ENCODE data around the gene HSH2D.

Gene HSH2D

DNA sequence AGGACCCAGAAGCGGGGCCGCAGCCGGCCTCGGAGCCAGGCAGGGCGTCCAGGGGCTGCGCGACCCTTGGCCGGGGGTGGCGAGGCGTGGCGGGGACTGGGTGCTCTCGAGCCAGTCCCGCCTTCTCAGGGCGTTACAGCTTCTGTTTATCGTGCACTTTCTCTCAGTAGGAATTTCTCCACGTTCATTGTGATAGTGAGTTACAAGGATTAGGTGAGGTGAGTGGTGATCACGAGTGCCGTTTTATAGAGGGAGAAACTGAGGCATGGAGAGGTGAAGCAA, 54.8 kb downstream of the HSH2D start:
- DNase-seq = no peak

- no peak for DNase-seq
Observed at GRCh38 chr19:16199275-16199932, 55.9 kb downstream of the HSH2D start.

DNA sequence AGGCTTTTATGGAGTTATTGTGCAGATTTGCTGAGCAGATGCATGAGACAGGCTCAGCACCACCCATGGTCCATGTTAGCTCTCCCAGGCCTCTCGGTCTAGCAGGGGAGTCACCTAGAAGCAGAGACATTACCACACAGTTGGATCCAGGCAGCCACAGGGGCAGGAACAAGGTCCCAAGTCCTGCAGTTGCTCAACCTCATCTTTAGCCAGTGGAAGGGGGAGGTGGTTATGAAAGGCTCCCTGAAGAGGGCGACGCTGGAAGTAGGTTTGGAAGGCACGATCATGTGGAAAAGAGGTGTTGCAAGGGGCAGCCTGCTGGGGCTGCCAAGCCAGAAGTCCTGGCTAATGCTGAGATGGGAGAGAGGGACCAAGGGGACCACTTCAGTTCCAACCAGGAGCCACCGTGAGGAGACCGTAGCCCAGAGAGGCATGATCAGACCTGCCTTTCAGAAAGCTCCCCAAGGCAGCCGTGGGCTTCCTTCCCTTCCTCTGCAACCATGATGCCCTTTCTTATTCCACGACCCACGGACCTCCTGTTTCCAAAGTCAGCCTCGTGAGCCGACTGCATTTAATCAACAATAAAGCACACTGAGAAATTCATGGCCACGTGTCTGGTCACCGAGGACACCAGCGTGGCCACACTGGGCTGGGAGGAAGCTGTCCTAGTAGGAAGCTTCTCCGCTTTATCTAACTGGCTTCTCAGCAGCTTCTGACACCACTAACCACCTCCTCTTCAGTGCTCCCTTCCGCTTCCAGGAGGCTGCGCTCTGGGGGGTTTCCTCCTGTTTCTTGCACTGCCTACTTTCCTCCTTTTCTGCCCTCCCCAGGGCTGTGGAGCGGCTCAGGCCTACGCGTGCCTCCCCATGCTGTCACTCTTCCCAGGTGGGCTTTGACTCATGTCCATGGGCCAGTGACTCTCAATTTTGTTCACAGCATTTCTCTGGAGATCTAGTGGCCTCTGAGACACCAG, 56.8 kb downstream of the HSH2D start:
- DNase-seq = no peak

GRCh38 chr19:16201011-16201391, 57.5 kb downstream of the HSH2D start:
- no peak for DNase-seq

DNA sequence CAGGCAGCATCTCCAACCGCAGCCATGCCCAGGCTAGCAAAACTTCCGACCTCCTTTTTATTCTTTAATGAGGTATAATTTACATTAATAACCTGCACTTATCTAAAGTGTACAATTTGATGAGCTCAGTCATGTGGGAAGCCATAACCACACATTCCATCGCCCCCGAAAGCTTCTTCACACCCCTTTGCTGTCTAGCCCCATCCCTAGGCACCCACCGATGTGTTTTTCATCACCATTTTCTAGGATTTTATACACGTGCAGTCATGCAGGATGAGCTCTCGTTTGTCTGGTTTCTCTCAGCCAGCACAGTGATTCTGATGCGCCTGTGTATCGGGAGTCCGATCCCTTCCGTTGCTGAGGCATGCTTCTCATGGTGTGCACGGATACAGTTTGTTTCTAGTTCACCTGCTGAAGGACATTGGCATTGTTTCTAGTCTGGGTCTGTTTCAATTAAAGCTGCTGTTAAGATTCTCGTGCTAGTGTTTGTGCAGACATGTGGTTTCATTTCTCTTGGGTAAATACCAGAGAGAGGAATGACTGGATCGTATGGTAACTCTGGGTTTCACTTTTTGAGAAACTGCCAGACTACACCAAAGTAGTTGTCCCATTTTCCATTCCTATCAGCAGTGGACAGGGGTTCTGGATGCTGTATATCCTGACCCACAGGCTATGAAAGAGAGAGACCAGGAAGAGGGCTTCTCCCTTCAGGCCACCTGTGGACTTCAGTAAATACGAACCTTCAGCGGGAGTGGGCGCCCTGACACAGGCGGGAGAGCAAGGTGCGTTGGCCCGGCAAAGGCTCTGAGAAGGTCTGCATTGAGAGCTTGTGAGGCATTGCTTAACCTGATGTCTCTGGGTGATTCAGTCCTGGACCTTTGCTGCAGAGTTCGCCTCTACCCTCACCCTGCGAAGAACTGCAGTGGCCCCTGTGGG, 59.1 kb downstream of the HSH2D start:
- DNase-seq = no peak

DNA sequence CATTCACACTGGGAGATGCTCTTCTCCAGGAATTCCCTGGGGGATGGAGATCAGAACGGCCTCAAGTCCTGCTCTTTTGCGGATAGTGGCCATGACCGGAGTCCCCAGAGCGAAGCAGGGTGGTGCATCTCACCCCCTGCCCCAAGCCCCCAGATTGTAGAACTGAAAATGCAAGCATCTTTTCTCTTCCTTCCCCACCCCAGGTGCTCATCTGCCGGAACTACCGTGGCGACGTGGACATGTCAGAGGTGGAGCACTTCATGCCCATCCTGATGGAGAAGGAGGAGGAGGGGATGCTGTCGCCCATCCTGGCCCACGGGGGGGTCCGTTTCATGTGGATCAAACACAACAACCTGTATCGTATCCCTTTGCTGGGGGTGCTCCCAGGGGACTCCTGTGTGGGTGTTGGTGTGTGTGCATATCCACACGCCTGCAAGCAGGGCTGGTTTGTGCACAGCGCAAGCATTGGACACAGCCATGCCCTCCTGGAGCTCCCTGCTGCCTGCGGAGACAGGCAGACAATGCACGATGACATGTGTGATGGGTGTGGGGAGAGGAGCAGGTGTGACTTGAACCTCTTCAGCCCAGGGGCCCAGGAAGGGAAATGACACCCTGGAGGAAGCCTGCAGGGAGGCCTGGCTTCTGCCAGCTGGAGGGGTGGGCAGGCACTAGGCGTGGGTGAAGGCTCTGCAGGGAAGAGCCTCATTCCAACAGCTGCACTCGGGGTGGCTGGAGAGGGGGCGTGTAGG, 59.9 kb downstream of the HSH2D start:
- DNase-seq = no peak

- no peak for DNase-seq
Observed at GRCh38 chr19:16204005-16204294, 60.5 kb downstream of the HSH2D start.

DNA sequence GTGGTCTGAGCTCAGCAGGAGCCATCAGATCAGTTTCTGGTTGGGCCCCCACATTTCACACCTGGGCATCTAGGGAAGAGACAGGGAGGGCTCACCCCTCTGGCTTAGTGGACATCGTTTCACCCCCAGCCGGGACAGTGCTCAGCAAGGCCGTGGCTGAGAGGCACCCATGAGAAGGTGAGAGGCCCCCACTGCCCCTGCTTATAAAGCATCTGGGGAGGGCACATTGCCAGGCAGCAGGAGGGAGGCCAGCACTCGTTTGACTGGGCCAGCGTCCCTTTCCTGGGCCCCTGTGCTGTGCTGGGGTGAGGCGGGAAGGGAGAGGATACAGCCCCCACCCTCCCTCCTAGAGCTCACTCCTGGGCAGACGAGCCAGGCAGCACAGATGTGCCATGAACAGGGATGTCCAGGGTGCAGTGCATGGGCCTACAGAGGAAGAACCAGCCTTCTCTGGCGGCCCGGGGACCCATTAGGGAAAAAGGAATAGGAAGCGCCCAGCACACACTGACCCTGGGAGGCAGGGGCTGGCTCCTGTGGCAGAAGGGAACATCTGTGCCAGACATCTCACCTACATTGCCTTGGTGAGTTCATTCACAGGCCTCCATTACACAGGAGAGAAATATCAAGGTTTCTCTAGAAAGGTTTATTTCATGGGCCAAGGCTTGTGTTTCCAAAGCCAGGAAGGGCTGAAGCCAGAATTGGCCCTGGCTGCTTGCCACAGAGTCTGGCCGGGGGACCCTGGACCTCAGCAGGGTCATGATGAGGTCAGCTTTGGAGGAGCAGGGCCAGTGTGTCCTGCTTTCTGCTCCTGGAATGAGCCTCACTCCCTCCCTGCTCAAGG, 61.9 kb downstream of the HSH2D start:
- no peak for DNase-seq

DNA sequence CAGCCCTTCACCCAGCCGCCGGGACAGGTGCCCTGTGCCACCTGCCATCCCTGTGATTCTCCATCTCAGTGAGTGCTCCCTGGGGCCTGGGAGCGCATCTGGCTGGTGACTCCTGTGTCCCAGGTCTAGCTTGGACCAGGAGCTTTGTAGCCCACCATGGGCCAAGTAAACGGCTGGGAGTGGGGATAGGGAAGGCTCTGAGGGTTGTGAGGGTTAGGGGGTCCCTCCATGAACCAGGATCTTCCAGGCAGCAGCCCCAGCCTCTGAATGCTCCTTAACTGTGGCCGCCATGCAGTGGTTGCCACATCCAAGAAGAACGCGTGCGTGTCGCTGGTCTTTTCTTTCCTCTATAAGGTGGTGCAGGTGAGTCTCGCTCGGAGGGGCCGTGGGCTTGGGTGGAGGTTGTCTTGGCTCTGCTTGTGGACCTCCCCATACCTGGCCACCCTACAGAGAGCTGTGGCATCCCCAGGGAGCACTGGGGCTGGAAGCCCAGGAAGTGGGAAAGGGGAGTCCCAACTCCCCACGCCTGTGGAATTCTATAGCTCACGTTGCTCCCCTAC, 62.6 kb downstream of the HSH2D start:
- DNase-seq = no peak

- DNase-seq = no peak
Observed at GRCh38 chr19:16206637-16207036, 63.2 kb downstream of the HSH2D start.

DNA sequence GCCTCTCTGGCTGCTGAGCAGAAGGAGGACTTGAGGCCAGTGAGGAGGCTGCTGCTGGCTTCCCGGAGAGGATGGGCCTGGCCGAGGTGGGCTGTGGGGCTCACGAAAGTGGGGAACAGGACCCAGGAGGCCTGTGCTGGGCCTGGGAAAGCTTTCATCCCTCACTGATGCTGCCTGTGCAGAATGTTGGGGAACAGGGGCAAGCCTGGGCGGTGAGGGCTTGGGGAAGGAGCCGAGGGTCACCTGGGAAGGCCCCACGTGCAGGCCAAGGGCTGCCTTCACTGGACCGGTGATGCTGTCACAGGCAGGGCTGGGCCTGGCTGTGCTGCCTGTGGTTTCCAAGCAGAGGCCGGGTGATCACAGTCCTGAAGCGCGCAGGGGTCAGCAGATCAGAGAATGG, 63.6 kb downstream of the HSH2D start:
- no peak for DNase-seq

DNA sequence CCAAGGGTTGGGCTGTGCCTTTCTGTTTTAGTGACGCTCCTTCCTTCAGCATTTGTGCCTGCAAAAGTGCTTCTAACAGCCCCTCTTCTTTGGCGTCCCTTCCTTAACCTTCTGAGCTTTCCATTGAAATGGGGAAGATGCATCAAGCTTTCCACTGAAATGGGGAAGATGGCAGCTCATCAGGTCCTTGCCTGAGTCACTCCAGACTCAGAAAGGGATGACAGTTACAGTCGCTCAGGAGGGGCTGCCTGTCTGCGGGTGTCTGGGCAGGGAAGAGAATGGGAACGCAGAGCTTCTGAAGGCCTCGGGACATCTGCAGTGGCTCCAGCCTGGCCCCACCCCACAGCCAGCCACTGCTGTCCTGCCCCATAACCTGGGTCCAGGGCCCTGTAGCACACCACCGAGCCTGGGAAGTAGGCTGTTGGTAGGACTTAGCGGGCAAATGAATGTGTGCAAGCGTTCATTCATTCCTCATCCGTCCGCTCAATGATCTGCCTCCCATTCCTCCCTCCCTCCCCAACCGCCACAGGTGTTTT, 64.1 kb downstream of the HSH2D start:
- no peak for DNase-seq

Data from GF-D8 (cell line).